Measurements from ENCODE around the gene DNAJC5.
"Not testable (repeated sequence)": the region's sequence is repeated elsewhere in the genome, so short reads cannot be mapped to it uniquely, and the experiment has no call there.

Gene DNAJC5

DNA sequence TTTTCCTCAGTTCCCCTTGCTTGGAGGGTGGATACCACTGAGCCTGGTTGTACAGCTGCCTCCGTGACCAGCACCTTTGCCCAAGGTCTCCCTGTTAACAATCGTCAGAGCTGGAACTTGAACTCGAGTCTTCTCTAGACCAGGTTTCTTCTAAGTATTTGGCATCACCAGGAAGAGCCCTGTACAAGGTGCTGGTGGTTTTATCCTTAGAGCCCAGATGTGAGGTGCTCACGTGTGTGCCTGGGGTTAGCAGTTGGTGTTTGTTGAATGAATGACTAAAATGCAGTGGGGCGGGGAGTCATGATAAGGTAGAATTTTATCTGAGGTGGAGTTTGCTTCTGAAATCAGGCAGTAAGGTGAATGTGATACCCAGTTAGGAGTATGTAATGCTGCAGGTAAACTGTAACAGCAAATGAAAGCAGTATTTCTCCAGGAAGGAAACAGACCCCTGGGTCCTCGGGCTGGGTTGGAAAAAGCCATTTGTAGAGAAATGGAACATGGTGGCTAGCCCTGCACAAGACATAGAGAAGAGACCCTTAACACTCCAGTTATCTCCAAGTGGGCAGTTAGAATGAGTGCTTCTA is 3.1 kb downstream of the DNAJC5 start:
- Mint-ChIP-seq H3K4me1 (peaks cover 27% of the 10 kb centered on the region), H3K4me3 (no peak overlapping the region), H3K27ac (peak overlapping the region; percentile 66), H3K9me3 (no peaks in the 10 kb centered on the region), H3K27me3 (no peaks in the 10 kb centered on the region), H3K36me3 (peaks cover 3% of the 10 kb centered on the region)
- ATAC-seq (ENCODE audit: low read depth), result no peak
- no peak for DNase-seq (ENCODE audit: low spot score in 2 of 2)

DNA sequence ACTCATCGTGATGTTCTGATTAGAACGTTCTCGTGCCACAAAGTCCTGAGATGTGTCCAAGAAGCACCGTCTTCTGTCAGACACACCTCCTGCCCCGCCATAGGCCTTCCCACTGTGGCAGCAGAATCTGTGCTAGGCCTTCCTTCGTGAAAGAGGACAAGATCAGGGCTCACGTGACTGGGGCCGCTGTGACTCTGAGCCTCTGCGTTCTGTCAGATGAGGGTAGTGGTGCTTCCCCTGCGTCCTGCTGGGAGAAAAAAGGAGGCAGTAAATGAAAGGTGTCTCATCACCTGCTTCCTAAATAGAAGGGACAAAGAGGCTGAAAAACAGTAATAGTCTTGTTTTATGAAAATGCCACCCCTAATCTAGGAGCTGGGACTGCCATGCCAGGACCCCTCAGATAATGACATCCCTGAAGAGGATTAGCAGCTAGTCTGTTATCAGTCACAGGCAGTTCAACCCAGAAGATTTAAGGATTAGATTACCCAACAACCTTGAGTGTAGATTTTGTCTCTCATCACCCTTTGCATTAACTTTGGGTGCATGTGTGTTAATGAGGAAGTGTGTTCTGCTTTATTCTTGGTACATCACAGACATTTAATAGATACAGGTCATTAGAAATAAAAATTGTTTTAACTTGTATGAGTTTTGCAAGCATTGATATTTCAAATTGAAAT is 4.1 kb downstream of the DNAJC5 start:
- Mint-ChIP-seq H3K4me1 (peaks cover 26% of the 10 kb centered on the region), H3K27me3 (no peaks in the 10 kb centered on the region), H3K9me3 (no peaks in the 10 kb centered on the region), H3K36me3 (peaks cover 3% of the 10 kb centered on the region), H3K27ac (no peak overlapping the region), H3K4me3 (no peak overlapping the region)
- DNase-seq (ENCODE audit: low spot score in 2 of 2), result no peak
- no peak for ATAC-seq (ENCODE audit: low read depth)

DNA sequence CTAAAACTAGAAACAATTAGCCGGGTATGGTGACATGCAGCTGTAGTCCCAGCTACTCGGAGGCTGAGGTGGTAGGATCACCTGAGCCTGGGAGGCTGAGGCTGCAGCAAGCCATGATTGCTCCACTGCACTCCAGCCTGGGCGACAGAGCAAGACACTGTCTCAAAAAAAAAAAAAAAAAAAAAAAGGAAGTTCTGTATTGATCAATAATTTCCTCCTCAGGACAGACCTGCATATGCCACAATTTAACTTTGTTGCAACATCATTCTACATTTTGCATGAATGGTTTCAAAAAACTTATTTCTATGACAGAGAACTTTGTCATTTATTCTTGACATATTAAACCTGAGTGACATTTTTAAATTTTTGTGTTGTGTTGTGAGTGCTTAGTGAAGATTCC is 5.5 kb downstream of the DNAJC5 start:
- peaks cover 25% of the 10 kb centered on the region for H3K4me1 Mint-ChIP-seq
- ATAC-seq (ENCODE audit: low read depth), result no peak
- no peak overlapping the region for H3K27ac Mint-ChIP-seq
- no peak overlapping the region for H3K4me3 Mint-ChIP-seq
- H3K27me3 Mint-ChIP-seq, result no peaks in the 10 kb centered on the region
- peaks cover 3% of the 10 kb centered on the region for H3K36me3 Mint-ChIP-seq
- DNase-seq (ENCODE audit: low spot score in 2 of 2), result no peak
- no peaks in the 10 kb centered on the region for H3K9me3 Mint-ChIP-seq

DNA sequence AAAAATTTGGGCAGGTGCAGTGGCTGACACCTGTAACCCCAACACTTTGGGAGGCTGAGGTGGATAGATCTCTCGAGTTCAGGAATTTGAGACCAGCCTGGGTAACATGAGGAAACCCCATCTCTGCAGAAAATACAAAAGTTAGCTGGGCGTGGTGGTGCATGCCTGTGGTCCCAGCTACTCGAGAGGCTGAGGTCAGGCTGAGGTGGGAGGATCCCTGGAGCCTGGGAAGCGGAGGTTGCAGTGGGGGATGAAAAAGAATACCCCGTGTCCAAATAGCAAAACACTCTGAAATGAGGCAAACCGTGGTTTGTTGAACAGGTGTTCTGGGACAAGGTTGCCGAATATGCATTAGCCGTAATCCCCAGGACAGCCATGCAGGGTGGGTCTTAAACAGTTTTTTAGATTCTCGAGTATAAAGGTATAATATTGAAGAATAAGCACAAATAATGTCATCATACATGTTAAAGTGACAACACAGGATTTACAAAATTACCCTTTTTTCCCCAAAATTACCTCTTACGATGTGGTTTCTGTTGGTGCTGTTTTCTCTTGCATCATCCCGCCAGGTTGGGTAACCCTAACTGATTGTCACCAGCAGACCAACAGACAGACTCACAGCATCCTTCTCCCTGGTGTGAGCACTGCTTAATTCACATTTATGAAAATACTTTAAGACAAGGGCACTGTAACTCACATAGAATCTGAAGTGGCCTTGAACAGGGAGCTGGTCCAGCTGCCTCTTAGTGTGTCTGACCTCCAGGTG is 9.1 kb downstream of the DNAJC5 start:
- H3K4me1 Mint-ChIP-seq, result peaks cover 9% of the 10 kb centered on the region
- DNase-seq (ENCODE audit: low spot score in 2 of 2) (no peak), ATAC-seq (ENCODE audit: low read depth) (no peak)
- no peak overlapping the region for H3K4me3 Mint-ChIP-seq
- H3K27ac Mint-ChIP-seq, result no peak overlapping the region
- H3K9me3 Mint-ChIP-seq, result no peaks in the 10 kb centered on the region
- no peaks in the 10 kb centered on the region for H3K27me3 Mint-ChIP-seq
- H3K36me3 Mint-ChIP-seq, result peaks cover 2% of the 10 kb centered on the region

DNA sequence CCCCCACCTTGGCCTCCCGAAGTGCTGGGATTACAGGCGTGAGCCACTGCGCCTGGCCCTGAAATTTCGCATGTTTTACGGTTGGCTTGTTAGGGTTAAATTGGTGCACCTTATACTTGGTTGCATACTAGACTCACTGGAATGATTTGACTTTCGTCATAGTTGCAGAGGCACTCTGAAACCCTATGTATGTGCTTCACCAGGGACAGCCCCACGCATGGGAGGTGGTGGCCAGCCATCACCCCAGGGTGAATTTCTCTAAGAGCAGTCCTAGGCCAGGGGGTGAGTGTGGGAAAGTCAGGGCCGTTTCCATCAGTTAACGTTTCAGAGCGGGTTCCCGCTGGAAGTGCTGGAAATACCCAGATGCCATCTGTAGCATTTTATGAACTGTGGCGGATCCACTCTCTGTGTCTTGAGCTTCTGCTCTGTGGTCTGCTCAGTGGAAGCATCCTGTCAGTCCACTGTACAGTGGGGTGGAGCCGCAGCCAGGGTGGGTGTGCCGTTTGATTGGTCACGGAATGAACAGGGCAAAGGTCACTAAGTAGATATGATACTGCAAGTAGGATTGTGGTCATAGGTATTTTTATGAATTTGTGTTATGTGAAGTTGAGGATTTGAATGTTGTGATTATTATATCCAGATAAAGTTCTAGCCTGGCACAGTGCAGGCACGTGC is 13.2 kb downstream of the DNAJC5 start:
- H3K36me3 Mint-ChIP-seq, result no peaks in the 10 kb centered on the region
- H3K27ac Mint-ChIP-seq, result no peak overlapping the region

DNA sequence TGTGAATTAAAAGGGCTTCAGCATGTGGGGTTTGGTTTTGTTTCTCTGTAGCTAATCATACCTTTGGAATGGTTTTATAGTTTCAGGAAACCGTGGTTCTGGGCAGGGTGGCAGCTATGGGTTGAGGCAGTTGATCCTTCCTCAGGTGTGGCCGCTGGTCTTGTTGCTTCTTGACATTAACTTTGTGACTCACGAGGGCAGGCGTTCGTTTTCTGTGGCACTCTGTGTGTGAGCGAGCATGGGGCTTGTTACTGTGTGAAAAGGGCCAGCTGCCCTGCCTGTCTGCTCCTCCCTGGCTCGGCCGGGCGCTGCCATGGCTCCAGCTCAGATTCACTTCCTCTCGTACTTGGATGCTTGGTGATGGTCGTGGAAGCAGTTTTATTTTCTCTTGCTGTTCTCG is 16.2 kb downstream of the DNAJC5 start:
- Mint-ChIP-seq H3K27ac (peak overlapping the region; percentile 85), H3K36me3 (peaks cover 6% of the 10 kb centered on the region), H3K9me3 (peaks cover 2% of the 10 kb centered on the region), H3K4me1 (peaks cover 22% of the 10 kb centered on the region), H3K4me3 (no peak overlapping the region), H3K27me3 (no peaks in the 10 kb centered on the region)
- DNase-seq (ENCODE audit: low spot score in 2 of 2) (no peak), ATAC-seq (ENCODE audit: low read depth) (no peak)

More for the DNA sequence above, 13.2 kb downstream of the DNAJC5 start:
- DNase-seq (ENCODE audit: low spot score in 2 of 2), result no peak
- Mint-ChIP-seq H3K4me3 (no peak overlapping the region), H3K9me3 (no peaks in the 10 kb centered on the region), H3K4me1 (peaks cover 20% of the 10 kb centered on the region), H3K27me3 (no peaks in the 10 kb centered on the region)
- no peak for ATAC-seq (ENCODE audit: low read depth)

DNA sequence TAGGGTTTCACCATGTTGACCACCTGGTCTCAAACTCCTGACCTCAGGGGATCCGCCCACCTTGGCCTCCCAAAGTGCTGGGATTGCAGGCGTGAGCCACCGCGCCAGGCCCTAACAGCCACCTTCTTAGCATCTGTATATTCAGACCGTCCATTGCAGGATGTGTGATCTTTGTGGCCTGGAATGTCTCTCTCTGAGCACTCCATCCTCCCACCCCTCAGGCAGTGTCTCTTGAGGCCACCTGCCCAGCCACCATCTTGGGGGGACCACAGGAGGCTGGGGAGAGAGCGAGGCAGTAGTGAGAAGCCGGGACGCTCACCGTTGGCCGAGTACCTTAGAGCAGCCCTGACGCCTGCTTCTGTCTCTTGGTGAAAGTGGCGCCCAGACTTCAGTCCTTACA is 18.8 kb downstream of the DNAJC5 start:
- H3K27me3 Mint-ChIP-seq, result no peaks in the 10 kb centered on the region
- no peak overlapping the region for H3K4me3 Mint-ChIP-seq
- H3K36me3 Mint-ChIP-seq, result peaks cover 12% of the 10 kb centered on the region
- H3K4me1 Mint-ChIP-seq, result peaks cover 25% of the 10 kb centered on the region
- H3K9me3 Mint-ChIP-seq, result peaks cover 4% of the 10 kb centered on the region
- ATAC-seq (ENCODE audit: low read depth), result no peak
- no peak for DNase-seq (ENCODE audit: low spot score in 2 of 2)
- no peak overlapping the region for H3K27ac Mint-ChIP-seq

DNA sequence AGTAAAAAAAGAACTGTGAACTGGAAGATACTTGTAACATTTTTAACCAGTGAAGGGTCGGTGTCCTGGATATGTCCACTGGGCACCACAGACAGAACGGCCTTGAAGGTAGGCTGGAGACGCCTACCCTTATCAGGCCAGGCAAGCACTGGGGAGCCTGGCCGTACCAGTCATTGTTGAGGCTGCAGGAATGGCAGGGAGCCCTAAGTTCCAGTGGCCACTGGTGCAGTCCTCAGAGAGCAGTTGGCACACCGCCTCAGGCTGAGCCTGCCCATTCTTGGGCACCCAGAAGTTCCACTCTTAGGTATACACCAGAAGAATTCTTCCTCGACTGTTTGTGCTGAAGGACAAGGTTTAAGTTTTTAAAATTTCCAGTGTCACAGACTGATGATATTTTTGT is 20.5 kb downstream of the DNAJC5 start:
- peaks cover 4% of the 10 kb centered on the region for H3K9me3 Mint-ChIP-seq
- peaks cover 20% of the 10 kb centered on the region for H3K4me1 Mint-ChIP-seq
- no peak for DNase-seq (ENCODE audit: low spot score in 2 of 2)
- H3K27me3 Mint-ChIP-seq, result no peaks in the 10 kb centered on the region
- H3K4me3 Mint-ChIP-seq, result no peak overlapping the region
- no peak for ATAC-seq (ENCODE audit: low read depth)
- peaks cover 12% of the 10 kb centered on the region for H3K36me3 Mint-ChIP-seq
- H3K27ac Mint-ChIP-seq, result no peak overlapping the region

DNA sequence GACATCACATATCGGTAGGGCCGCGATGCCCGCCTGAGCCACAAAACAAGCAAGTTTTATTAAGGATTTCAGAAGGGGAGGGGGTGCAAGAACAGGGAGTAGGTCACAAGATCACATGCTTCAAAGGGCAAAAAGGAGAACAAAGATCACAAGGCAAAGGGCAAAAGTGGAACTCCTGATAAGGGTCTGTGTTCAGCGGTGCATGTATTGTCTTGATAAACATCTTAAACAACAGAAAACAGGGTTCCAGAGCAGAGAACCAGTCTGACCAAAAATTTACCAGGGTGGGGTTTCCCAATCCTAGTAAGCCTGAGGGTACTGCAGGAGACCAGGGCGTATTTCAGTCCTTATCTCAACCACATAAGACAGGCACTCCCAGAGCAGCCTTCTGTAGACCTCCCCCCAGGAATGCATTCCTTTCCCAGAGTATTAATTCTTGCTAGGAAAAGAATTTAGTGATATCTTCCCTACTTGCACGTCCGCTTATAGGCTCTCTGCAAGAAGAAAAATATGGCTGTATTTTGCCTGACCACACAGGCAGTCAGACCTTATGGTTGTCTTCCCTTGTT is 21.5 kb downstream of the DNAJC5 start:
- not testable (repeated sequence) for H3K27ac Mint-ChIP-seq; DNase-seq (ENCODE audit: low spot score in 2 of 2); ATAC-seq (ENCODE audit: low read depth); H3K9me3 Mint-ChIP-seq; H3K27me3 Mint-ChIP-seq; H3K4me3 Mint-ChIP-seq
- Mint-ChIP-seq H3K4me1 (peaks cover 15% of the 10 kb centered on the region), H3K36me3 (peaks cover 12% of the 10 kb centered on the region)

DNA sequence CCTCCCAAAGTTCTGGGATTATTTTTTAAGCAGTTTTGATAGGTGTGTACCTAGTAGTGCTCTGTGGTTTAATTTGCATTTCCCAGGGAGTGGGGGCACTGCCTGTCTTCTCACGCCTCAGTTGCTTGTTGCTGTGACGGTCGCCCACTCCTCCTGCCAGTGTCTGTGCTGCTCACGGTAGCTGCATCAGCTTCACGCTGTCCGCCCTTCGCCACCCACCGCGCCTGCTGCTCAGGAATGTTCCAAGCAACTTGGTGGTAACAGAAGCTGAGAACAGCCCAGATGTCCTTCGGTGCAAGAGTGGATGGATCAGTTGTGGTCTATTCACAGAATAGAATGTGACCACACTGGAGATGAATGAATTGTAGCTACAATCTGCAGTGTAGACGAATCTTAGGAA is 22.9 kb downstream of the DNAJC5 start:
- Mint-ChIP-seq H3K9me3 (peaks cover 4% of the 10 kb centered on the region), H3K4me3 (peak overlapping the region; percentile 61), H3K36me3 (peaks cover 12% of the 10 kb centered on the region), H3K27me3 (no peaks in the 10 kb centered on the region), H3K4me1 (peaks cover 15% of the 10 kb centered on the region), H3K27ac (peak overlapping the region; percentile 76)
- ATAC-seq (ENCODE audit: low read depth) (peak; percentile 57), DNase-seq (ENCODE audit: low spot score in 2 of 2) (no peak)

DNA sequence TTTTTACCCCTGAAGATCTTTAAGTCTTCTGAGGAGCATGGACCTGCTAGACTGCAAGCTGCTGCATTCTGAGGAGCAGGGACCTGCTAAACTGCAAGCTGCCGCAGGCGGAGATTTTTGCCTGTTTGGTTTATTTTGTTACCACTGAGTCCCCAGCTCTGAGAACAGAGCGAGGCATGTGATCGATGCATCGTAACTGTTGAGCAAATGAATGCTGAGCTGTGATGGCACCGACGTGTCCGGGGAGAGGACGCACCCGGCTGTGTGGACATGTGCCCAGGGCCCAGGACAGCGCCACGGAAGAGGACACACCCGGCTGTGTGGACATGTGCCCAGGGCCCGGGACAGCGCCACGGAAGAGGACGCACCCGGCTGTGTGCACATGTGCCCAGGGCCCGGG is 24.2 kb downstream of the DNAJC5 start:
- no peak overlapping the region for H3K27ac Mint-ChIP-seq
- peaks cover 12% of the 10 kb centered on the region for H3K36me3 Mint-ChIP-seq
- H3K27me3 Mint-ChIP-seq, result no peaks in the 10 kb centered on the region
- no peak for DNase-seq (ENCODE audit: low spot score in 2 of 2)
- no peak overlapping the region for H3K4me3 Mint-ChIP-seq
- no peak for ATAC-seq (ENCODE audit: low read depth)
- H3K9me3 Mint-ChIP-seq, result peaks cover 4% of the 10 kb centered on the region
- peaks cover 14% of the 10 kb centered on the region for H3K4me1 Mint-ChIP-seq

DNA sequence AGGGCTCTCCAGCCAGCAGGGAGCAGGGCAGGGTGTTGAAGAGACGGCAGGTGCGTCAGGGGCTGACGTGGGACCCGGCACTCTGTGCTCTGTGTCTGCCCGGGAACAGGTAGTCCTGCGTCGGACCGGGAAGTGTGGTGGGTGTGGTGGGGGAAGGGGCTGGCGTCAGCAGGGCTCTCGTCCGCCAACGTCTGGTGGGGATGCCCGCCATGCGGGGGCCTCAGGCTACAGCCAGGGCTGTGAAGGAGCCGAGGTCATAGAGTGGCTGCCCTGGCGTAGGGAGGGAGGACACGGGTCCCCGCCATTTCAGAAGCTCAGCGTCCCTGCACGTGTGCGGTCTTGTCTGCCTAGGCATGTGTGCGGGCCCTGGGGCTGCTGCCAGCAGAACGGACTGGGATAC is 25.3 kb downstream of the DNAJC5 start:
- H3K4me1 Mint-ChIP-seq, result peaks cover 15% of the 10 kb centered on the region
- H3K4me3 Mint-ChIP-seq, result no peak overlapping the region
- peaks cover 4% of the 10 kb centered on the region for H3K9me3 Mint-ChIP-seq
- no peak overlapping the region for H3K27ac Mint-ChIP-seq
- H3K27me3 Mint-ChIP-seq, result no peaks in the 10 kb centered on the region
- H3K36me3 Mint-ChIP-seq, result peaks cover 12% of the 10 kb centered on the region
- DNase-seq (ENCODE audit: low spot score in 2 of 2) (no peak), ATAC-seq (ENCODE audit: low read depth) (no peak)

DNA sequence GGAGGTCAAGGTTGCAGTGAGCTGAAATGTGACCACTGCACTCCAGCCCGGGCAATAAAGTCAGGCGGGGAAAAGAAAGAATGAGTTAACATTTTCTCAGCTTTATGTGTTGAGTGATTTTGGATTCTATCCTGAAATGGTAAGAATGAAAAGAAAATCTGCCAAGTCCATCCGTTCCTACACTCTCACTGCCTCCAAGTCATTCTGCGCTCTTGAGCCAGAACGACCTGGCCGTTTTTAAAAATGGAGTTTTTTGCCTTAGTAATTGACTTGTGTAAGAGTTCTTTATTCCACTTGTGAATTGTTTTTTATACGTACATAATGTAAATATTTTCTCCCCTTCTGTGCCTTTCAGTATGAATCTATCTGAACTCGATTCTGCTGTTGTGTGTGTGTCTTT is 28.7 kb downstream of the DNAJC5 start:
- no peak overlapping the region for H3K27ac Mint-ChIP-seq
- peaks cover 11% of the 10 kb centered on the region for H3K36me3 Mint-ChIP-seq
- H3K27me3 Mint-ChIP-seq, result no peaks in the 10 kb centered on the region
- H3K4me1 Mint-ChIP-seq, result peaks cover 16% of the 10 kb centered on the region
- DNase-seq (ENCODE audit: low spot score in 2 of 2) (no peak), ATAC-seq (ENCODE audit: low read depth) (no peak)
- H3K9me3 Mint-ChIP-seq, result no peaks in the 10 kb centered on the region
- H3K4me3 Mint-ChIP-seq, result no peak overlapping the region

DNA sequence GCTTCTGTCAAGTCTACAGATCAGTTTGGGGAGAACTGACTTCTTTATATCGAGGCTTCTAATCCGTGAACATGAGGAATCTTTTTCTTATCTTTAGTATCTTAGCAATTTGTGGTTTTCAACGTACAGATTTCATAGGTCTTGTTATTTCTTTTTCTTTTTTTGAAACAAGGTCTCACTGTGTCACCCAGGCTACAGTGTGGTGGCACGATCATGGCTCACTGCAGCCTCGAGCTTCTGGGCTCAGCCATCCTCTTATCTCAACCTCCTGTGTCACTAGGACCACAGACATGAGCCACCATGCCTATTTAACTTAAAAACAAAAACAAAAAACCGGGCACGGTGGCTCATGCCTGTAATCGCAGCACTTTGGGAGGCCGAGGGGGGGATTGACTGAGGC is 29.3 kb downstream of the DNAJC5 start:
- Mint-ChIP-seq H3K27ac (no peak overlapping the region), H3K36me3 (peaks cover 17% of the 10 kb centered on the region), H3K4me3 (no peak overlapping the region), H3K4me1 (peaks cover 14% of the 10 kb centered on the region), H3K9me3 (no peaks in the 10 kb centered on the region), H3K27me3 (no peaks in the 10 kb centered on the region)
- DNase-seq (ENCODE audit: low spot score in 2 of 2), result no peak
- no peak for ATAC-seq (ENCODE audit: low read depth)
